ENCODE results near the gene WIPF3. TPM values are rescaled to one million over a fixed set of nuclear protein-coding genes. Genes with fewer than 3 reads are reported as not detected.
"Not testable (repeated sequence)": the region's sequence is repeated elsewhere in the genome, so short reads cannot be mapped to it uniquely, and the experiment has no call there.

The WIPF3 gene
- polyA plus RNA-seq, 1 donor, result 21.9 TPM

GRCh38 chr7:29948587-29948986 is 142.3 kb downstream of the WIPF3 start:
- H3K27me3 ChIP-seq (ENCODE audit: control insufficient read depth, insufficient read depth, low read length), result no peaks in the 10 kb centered on the region
- no peak for DNase-seq
- WGBS (ENCODE audit: insufficient coverage, low lambda C conversion rate), result no CpG with 5 or more reads among the region's 2 CpGs
- H3K4me3 ChIP-seq (ENCODE audit: low read length), result no peak overlapping the region
- H3K4me1 ChIP-seq (ENCODE audit: control insufficient read depth, insufficient read depth, low read length), result no peaks in the 10 kb centered on the region
- H3K27ac ChIP-seq (ENCODE audit: low read length), result no peak overlapping the region
- peaks cover 4% of the 10 kb centered on the region for H3K9me3 ChIP-seq (ENCODE audit: control insufficient read depth, low read depth, low read length)
- H3K36me3 ChIP-seq (ENCODE audit: control insufficient read depth, insufficient read depth, low read length), result peaks cover 33% of the 10 kb centered on the region

- Histone ChIP-seq H3K27me3 (ENCODE audit: control insufficient read depth, insufficient read depth, low read length) (no peaks in the 10 kb centered on the region), H3K4me1 (ENCODE audit: control insufficient read depth, insufficient read depth, low read length) (no peaks in the 10 kb centered on the region), H3K36me3 (ENCODE audit: control insufficient read depth, insufficient read depth, low read length) (peaks cover 27% of the 10 kb centered on the region), H3K27ac (ENCODE audit: low read length) (no peak overlapping the region), H3K9me3 (ENCODE audit: control insufficient read depth, low read depth, low read length) (peaks cover 4% of the 10 kb centered on the region), H3K4me3 (ENCODE audit: low read length) (no peak overlapping the region)
- WGBS (ENCODE audit: insufficient coverage, low lambda C conversion rate), result no CpG with 5 or more reads among the region's 8 CpGs
- DNase-seq, result no peak
These were observed 144.2 kb downstream of the WIPF3 start for GRCh38 chr7:29950480-29950879.

- Histone ChIP-seq H3K27ac (ENCODE audit: low read length) (no peak overlapping the region), H3K36me3 (ENCODE audit: control insufficient read depth, insufficient read depth, low read length) (peaks cover 27% of the 10 kb centered on the region), H3K4me3 (ENCODE audit: low read length) (no peak overlapping the region), H3K9me3 (ENCODE audit: control insufficient read depth, low read depth, low read length) (peaks cover 4% of the 10 kb centered on the region), H3K4me1 (ENCODE audit: control insufficient read depth, insufficient read depth, low read length) (no peaks in the 10 kb centered on the region), H3K27me3 (ENCODE audit: control insufficient read depth, insufficient read depth, low read length) (no peaks in the 10 kb centered on the region)
- DNase-seq, result no peak
- 100% methylated on average over 2 of the region's 8 CpGs for WGBS (ENCODE audit: insufficient coverage, low lambda C conversion rate)
These were observed 144.9 kb downstream of the WIPF3 start for GRCh38 chr7:29951206-29951605.

GRCh38 chr7:29953726-29954347 is 147.5 kb downstream of the WIPF3 start:
- WGBS (ENCODE audit: insufficient coverage, low lambda C conversion rate), result 67% methylated on average over 1 of the region's 4 CpGs
- no peak overlapping the region for H3K27ac ChIP-seq (ENCODE audit: low read length)
- no peaks in the 10 kb centered on the region for H3K27me3 ChIP-seq (ENCODE audit: control insufficient read depth, insufficient read depth, low read length)
- H3K4me3 ChIP-seq (ENCODE audit: low read length), result no peak overlapping the region
- H3K4me1 ChIP-seq (ENCODE audit: control insufficient read depth, insufficient read depth, low read length), result no peaks in the 10 kb centered on the region
- DNase-seq, result no peak
- H3K36me3 ChIP-seq (ENCODE audit: control insufficient read depth, insufficient read depth, low read length), result peaks cover 22% of the 10 kb centered on the region
- H3K9me3 ChIP-seq (ENCODE audit: control insufficient read depth, low read depth, low read length), result peaks cover 4% of the 10 kb centered on the region

GRCh38 chr7:29955075-29955792 is 148.9 kb downstream of the WIPF3 start:
- no peak overlapping the region for H3K4me3 ChIP-seq (ENCODE audit: low read length)
- H3K4me1 ChIP-seq (ENCODE audit: control insufficient read depth, insufficient read depth, low read length), result no peaks in the 10 kb centered on the region
- H3K27me3 ChIP-seq (ENCODE audit: control insufficient read depth, insufficient read depth, low read length), result no peaks in the 10 kb centered on the region
- no peak for DNase-seq
- H3K27ac ChIP-seq (ENCODE audit: low read length), result no peak overlapping the region
- WGBS (ENCODE audit: insufficient coverage, low lambda C conversion rate), result 100% methylated on average over 2 of the region's 7 CpGs
- peaks cover 14% of the 10 kb centered on the region for H3K36me3 ChIP-seq (ENCODE audit: control insufficient read depth, insufficient read depth, low read length)
- H3K9me3 ChIP-seq (ENCODE audit: control insufficient read depth, low read depth, low read length), result peaks cover 4% of the 10 kb centered on the region

- Histone ChIP-seq H3K4me1 (ENCODE audit: control insufficient read depth, insufficient read depth, low read length) (no peaks in the 10 kb centered on the region), H3K4me3 (ENCODE audit: low read length) (no peak overlapping the region), H3K9me3 (ENCODE audit: control insufficient read depth, low read depth, low read length) (peaks cover 2% of the 10 kb centered on the region), H3K36me3 (ENCODE audit: control insufficient read depth, insufficient read depth, low read length) (peaks cover 7% of the 10 kb centered on the region), H3K27ac (ENCODE audit: low read length) (no peak overlapping the region), H3K27me3 (ENCODE audit: control insufficient read depth, insufficient read depth, low read length) (no peaks in the 10 kb centered on the region)
- WGBS (ENCODE audit: insufficient coverage, low lambda C conversion rate), result no CpG with 5 or more reads among the region's 8 CpGs
- DNase-seq, result no peak
These were observed 149.6 kb downstream of the WIPF3 start for GRCh38 chr7:29955799-29956486.

- Histone ChIP-seq H3K27ac (ENCODE audit: low read length) (no peak overlapping the region), H3K4me3 (ENCODE audit: low read length) (no peak overlapping the region), H3K4me1 (ENCODE audit: control insufficient read depth, insufficient read depth, low read length) (no peaks in the 10 kb centered on the region), H3K9me3 (ENCODE audit: control insufficient read depth, low read depth, low read length) (no peaks in the 10 kb centered on the region), H3K27me3 (ENCODE audit: control insufficient read depth, insufficient read depth, low read length) (no peaks in the 10 kb centered on the region), H3K36me3 (ENCODE audit: control insufficient read depth, insufficient read depth, low read length) (peaks cover 3% of the 10 kb centered on the region)
- DNase-seq, result no peak
- no CpG with 5 or more reads among the region's 3 CpGs for WGBS (ENCODE audit: insufficient coverage, low lambda C conversion rate)
These were observed 150.2 kb downstream of the WIPF3 start for GRCh38 chr7:29956487-29956836.

- Histone ChIP-seq H3K4me3 (ENCODE audit: low read length) (no peak overlapping the region), H3K27ac (ENCODE audit: low read length) (no peak overlapping the region), H3K27me3 (ENCODE audit: control insufficient read depth, insufficient read depth, low read length) (no peaks in the 10 kb centered on the region), H3K36me3 (ENCODE audit: control insufficient read depth, insufficient read depth, low read length) (no peaks in the 10 kb centered on the region), H3K9me3 (ENCODE audit: control insufficient read depth, low read depth, low read length) (no peaks in the 10 kb centered on the region), H3K4me1 (ENCODE audit: control insufficient read depth, insufficient read depth, low read length) (no peaks in the 10 kb centered on the region)
- WGBS (ENCODE audit: insufficient coverage, low lambda C conversion rate), result no CpG with 5 or more reads among the region's 9 CpGs
- DNase-seq, result no peak
These were observed 151.4 kb downstream of the WIPF3 start for GRCh38 chr7:29957521-29958310.

- H3K27ac ChIP-seq (ENCODE audit: low read length), result no peak overlapping the region
- DNase-seq, result no peak
- H3K4me3 ChIP-seq (ENCODE audit: low read length), result no peak overlapping the region
- WGBS (ENCODE audit: insufficient coverage, low lambda C conversion rate), result 100% methylated on average over 1 of the region's 8 CpGs
- no peaks in the 10 kb centered on the region for H3K4me1 ChIP-seq (ENCODE audit: control insufficient read depth, insufficient read depth, low read length)
- no peaks in the 10 kb centered on the region for H3K27me3 ChIP-seq (ENCODE audit: control insufficient read depth, insufficient read depth, low read length)
- no peaks in the 10 kb centered on the region for H3K36me3 ChIP-seq (ENCODE audit: control insufficient read depth, insufficient read depth, low read length)
- H3K9me3 ChIP-seq (ENCODE audit: control insufficient read depth, low read depth, low read length), result no peaks in the 10 kb centered on the region
These were observed 152.5 kb downstream of the WIPF3 start for GRCh38 chr7:29958667-29959358.

- not testable (repeated sequence) for H3K27ac ChIP-seq (ENCODE audit: low read length); H3K36me3 ChIP-seq (ENCODE audit: control insufficient read depth, insufficient read depth, low read length); H3K9me3 ChIP-seq (ENCODE audit: control insufficient read depth, low read depth, low read length); H3K4me3 ChIP-seq (ENCODE audit: low read length); DNase-seq; H3K4me1 ChIP-seq (ENCODE audit: control insufficient read depth, insufficient read depth, low read length); H3K27me3 ChIP-seq (ENCODE audit: control insufficient read depth, insufficient read depth, low read length)
- WGBS (ENCODE audit: insufficient coverage, low lambda C conversion rate), result no CpG with 5 or more reads among the region's 19 CpGs
These were observed 155.3 kb downstream of the WIPF3 start for GRCh38 chr7:29961611-29962010.

All from large intestine (tissue), 3 donors.